Measurements from ENCODE around the gene RHD.
"Not testable (repeated sequence)": the region's sequence is repeated elsewhere in the genome, so short reads cannot be mapped to it uniquely, and the experiment has no call there.

Gene RHD

DNA sequence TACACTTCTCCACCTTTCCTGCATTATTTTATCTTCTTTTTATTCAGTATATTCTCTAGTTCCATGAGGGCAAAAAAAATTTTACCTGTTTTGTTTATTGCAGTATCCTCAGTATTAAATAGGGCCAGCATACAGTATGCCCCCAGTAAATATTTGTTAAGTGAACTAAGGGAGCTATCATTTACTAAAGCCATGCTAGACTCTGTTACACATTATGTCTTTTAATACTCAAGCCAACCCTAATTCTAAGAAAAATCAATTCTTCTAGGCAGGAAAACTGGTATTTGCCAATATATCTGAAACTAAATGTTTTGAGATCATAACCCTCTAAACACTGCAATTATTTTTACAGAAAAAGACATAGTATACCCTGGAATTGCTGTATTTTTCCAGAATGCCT lies 84.1 kb downstream of the RHD start:
- DNase-seq (ENCODE audit: low spot score), result no peak

DNA sequence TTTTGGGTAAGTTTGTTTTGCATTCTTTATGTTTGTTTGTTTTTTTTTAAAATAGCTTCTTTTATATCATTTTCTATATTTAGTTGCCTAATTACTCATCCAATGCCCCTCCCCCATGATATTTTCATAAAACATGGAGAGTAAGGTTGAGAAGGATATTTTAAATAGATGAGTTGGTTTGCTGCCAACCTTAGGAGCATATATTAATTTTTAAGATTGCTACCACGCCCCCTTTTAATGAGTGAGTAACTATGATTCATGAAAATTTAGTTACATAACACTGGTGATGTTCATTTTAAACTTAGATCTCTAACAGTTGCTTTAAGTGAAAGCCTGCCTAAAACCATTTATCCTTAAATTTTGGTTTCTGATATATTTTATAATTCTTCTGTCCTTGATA lies 84.5 kb downstream of the RHD start:
- no peak for DNase-seq (ENCODE audit: low spot score)

DNA sequence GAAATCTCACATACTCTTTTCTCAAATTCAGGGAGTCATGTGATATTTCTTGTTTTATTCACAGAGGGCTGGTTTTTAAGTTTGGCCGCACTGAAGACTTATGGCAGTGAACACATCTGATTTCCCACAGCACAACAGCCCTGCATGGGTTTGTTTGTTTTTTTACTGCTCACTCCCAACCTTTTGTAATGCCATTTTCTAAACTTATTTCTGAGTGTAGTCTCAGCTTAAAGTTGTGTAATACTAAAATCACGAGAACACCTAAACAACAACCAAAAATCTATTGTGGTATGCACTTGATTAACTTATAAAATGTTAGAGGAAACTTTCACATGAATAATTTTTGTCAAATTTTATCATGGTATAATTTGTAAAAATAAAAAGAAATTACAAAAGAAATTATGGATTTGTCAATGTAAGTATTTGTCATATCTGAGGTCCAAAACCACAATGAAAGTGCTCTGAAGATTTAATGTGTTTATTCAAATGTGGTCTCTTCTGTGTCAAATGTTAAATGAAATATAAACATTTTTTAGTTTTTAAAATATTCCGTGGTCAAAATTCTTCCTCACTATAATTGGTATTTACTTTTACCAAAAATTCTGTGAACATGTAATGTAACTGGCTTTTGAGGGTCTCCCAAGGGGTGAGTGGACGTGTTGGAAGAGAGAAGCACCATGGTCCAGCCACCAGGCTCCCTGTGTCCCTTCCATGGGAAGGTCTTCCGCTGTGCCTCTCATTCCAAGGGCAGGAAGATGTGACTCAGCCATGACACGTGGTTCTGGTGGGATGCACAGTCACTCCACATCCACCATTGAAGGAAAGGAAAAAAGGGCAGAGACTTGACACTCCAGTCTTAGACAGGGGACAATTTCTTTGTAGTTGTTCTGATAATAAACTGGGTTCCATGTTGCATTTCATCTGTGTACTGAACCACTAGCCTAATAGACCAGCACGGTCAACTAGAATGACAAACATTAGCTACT lies 88.6 kb downstream of the RHD start:
- no peak for DNase-seq (ENCODE audit: low spot score)

DNA sequence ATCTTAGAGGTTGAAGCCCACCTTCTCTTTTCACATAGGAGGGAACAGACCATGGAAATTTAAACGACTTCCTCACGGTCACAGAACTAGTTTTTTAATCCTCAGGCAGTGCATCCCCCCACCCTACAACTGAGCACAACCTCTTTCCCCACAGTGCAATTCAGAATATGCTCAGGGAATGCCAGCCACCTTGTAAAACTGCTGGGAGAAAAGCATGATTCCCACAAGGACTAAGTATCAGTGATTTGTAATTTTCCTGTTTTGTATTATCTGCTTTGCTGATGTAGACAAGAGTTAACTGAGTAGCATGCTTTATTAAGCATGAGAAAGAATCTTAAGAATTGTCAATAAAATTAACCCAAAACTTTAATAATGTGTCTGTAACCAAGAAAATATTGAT lies 89.6 kb downstream of the RHD start:
- DNase-seq (ENCODE audit: low spot score), result no peak

DNA sequence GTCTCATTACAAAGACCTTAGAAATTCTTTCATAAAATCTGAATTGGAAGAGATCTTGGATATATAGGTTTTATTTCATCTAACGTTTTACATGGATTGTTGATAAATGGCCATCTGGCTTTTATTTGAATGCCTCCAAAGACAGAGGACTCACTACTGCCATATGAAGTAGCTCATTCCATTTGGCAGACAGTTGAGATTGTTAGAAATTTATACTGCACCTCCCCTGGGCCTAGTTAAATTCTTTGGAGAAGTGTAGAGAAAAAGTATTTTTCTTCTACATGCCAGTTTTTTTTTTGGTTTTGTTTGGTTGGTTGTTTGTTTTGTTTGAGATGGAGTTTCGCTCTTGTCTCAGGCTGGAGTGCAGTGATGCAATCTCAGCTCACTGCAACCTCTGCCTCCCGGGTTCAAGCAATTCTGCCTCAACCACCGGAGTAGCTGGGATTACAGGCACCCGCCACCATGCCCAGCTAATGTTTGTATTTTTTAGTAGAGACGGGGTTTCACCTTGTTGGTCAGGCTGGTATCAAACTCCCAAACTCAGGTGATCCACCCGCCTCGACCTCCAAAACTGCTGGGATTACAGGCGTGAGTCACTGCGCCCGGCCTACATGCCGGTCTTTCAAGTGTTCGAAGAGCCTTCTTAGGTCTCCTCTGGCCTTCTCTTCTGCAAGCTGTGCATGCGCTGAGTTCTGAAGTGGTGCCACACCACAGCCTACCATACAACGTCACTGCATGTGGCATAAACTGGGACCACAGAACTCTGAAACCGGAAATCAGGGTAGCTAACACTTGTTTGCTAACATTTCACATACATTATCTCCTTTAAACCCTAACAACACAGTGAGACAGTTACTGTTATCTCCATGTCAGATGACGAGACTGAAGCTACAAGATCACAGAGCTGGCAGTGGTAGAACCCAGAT lies 90.6 kb downstream of the RHD start:
- DNase-seq (ENCODE audit: low spot score), result not testable (repeated sequence)

DNA sequence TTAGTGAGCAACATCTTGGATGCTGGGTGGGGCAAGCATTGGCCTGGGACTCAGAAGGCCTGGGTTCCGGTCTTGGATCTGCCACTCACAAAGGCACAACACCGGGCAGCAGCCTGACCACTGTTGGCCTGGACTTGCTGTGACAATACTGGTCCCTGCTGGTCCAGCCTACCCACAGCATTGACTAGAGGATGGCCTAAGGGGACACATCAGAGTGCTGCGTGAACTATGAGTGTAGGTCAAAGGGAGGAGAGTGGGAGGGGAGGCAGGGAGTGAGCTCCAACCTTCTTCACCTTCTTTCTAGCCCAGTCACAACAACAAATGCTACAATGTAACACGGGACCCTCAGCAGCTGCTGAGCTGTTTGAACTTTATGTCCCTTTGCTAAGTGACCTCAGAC lies 96.9 kb downstream of the RHD start:
- no peak for DNase-seq (ENCODE audit: low spot score)

DNA sequence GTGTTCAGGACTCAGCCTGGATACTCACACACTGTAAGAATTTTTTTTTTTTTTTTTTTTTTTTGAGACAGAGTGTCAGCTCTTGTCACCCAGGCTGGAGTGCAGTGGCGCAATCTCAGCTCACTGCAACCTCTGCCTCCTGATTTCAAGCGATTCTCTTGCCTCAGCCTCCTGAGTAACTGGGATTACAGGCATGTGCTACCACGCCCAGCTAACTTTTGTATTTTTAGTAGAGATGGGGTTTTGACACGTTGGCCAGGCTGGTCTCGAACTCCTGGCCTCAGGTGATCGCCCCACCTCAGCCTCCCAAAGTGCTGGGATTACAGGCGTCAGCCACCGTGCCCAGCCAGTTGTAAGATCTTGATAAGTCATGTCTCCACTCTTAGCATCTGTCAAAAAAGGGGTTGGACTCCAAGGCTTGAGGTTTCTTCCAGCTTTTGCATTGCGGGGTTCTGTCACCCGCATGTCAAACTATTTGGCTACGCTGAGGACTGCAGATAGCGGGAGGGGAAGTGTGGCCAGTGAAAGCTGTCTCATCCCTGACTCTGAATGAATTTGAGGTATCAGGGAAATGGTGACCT lies 97.5 kb downstream of the RHD start:
- not testable (repeated sequence) for DNase-seq (ENCODE audit: low spot score)

DNA sequence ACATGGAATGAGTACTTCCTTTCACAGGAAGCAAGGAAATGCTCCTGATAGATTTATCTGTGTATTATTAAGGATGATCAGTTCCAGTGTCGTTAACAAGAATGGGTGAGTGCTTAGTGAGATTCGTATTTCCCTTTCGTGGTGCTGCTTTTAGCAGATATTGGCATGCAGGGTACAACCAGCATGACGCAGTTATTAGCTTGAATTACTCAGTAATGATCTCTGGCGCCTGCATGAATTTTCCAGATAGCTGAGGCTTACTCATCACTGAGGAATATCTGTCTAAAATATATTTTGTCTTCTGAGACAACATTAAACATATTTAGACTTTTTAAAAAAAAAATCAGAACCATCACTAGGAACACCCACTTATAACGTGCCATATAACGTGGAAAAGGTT lies 99.4 kb downstream of the RHD start:
- not testable (repeated sequence) for DNase-seq (ENCODE audit: low spot score)

DNA sequence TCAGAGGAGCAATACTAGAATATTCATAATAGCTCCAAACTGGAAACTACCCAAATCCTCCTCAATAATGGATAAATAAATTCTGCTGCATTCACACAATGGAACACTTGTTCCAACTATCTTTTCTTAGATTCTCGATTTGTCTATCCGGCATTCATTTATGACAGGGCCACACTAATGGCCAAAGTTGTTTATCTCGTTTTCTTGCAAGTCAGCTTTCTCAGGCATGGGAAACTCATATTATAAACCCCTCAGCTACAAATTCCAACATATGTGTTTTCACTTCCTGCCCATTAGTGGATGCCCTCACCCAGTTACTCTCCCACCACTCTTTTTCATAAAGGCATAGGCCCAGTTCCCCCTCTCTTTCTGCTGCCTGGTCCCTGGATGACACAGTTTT lies 106.1 kb downstream of the RHD start:
- not testable (repeated sequence) for DNase-seq (ENCODE audit: low spot score)

All from activated CD4-positive, alpha-beta T cell treated with anti-CD3 and anti-CD28 coated beads, Interleukin-2, Interleukin-4, amounts not matched to agents 100 ng/mL and 50 ng/mL, durations not matched to agents 16 hours and 8 hours (primary cell).